Fibroblast of gingiva (primary cell): Measurements from ENCODE around the gene PLXDC2.
A peak's percentile ranks its signal among the peaks of the same experiment; 100 is the strongest.

Source experiments
- DNase-seq: peaks from one replicate; pipeline ENCODE4 v3.0.0-alpha.2; 2011; ENCODE audit warnings: low read depth

The PLXDC2 gene

GRCh38 chr10:20276127-20276979, 460.1 kb downstream of the PLXDC2 start:
- DNase-seq, result peak; percentile 51

DNA sequence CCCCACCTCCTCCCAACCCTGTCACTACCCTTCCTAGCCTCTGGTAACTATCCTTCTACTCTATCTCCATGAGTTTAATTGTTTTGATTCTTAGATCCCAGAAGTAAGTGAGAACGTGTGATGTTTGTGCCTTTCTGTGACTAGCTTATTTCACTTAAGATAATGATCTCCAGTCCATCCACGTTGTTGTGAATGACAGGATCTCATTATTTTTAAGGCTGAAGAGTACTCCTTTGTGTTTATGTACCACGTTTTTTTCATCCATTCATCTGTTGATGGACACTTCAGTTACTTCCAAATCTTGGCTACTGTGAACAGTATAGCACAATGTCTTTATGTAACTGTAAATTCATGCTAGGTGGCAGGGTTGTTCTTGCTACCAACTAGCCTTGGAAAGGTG, 461.6 kb downstream of the PLXDC2 start:
- no peak for DNase-seq

DNA sequence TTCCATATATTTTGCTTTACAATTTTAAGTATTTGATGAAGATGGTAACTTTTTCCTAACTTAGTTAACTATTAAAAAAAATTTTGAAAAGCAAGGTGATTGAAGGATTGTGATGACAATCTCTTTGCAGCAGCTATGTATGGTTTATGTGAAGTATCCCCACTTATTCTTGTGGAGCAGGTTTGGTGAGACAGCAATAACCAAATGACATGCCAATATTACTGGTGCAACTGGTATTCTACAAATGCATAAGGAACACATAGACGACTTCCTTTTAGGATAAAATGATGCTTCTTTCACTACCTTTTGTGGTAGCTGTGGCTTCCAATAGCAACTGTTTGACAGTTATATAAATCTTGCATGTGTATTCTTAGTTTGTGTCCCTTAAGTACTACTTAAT, 465.3 kb downstream of the PLXDC2 start:
- DNase-seq, result no peak

DNA sequence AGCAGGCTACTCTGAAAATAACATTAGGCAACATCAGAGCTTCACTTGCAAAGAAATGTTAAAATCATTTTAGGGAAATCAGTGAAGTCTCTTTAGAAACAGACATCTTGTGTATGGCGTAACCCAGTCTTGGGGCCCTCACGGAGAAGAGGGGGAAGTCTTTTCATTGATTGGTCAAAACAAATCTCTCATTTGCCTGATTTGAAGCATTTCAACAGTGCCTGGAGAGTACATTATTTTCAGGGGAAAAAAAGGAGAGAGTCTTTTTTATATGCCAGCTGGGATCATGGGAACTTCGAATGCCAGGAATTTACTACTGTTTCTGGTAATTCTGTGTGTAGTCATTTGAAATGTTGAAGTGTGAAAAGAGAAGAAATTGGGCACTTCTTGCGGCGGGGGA, 471.4 kb downstream of the PLXDC2 start:
- DNase-seq, result no peak

- no peak for DNase-seq
Measured at GRCh38 chr10:20288060-20288459, 471.8 kb downstream of the PLXDC2 start.

DNA sequence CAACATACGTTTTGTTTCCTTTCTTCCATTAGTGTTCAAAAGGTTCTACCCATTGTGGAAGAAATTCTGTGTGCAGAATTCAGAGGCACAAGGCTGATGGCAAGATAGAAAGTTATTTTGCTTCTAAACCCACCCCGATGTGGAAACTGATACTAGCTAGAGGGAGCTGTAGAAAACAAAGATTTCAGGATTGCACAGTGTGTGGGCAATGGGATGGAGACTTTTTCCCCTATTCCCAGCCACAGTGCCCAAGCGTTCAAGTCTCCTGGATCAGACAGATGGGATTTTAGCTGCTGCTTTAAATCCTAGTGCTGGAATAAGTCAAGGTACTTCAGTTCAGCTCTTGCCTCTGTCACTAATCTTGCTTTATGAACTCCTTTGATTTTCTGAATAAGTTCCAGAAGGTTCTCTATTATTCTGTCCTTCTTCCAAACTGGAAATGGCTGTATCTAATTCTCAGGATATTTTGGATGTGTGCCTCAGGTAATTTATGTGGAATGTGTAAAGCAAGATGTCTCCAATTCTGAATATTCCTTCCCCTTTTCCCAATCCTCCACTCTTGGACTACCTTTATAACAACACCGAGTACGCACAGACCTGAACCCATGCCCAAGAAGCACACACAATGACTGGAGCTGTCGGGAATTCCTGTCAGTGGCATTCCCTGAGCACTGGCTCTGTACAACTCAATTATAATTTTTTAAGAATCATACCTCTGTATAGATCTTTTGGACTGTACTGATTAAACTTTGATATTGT, 473.0 kb downstream of the PLXDC2 start:
- no peak for DNase-seq

- DNase-seq, result no peak
Measured at GRCh38 chr10:20298417-20298816, 482.2 kb downstream of the PLXDC2 start.

- DNase-seq, result peak; percentile 50
Measured at GRCh38 chr10:20299034-20299736, 483.0 kb downstream of the PLXDC2 start.

DNA sequence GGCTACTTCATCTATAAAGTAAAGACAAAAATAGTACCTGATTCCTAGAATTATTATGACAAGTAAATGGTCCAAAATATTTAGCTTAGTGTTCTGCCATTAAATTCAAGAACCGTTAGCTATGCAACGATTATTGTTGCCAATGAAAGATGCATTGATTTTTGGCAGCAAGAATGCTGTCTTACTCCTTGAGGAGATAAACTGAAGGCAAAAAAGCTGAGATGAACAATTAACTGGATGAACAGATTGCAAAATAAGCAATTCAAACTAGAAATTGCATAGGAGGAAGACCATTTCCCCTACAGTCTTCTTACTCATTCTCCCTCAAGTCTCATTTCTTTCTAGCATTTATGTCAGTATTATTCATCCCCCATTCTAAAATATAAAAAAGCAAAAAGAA, 484.5 kb downstream of the PLXDC2 start:
- DNase-seq, result no peak

DNA sequence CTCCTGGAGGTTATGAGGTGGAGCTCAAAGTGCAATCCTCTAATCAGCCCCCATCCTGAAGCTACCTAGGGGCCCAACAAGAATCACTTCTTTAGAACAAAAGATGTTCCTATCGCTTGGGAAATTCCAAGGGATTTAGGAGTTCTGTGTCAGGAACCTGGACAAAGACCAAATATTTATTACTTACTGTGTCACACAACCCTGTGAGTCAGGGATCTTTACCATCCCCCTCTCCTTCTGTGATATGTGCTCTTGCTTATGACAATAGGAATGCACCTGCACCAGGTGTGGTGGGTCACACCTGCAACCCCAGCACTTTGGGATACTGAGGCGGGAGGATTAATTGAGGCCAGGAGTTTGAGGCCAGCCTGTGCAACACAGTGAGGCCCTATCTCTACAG, 485.8 kb downstream of the PLXDC2 start:
- no peak for DNase-seq

- DNase-seq, result no peak
Measured at GRCh38 chr10:20303453-20304152, 487.4 kb downstream of the PLXDC2 start.

- DNase-seq, result no peak
Measured at GRCh38 chr10:20313665-20314064, 497.4 kb downstream of the PLXDC2 start.

GRCh38 chr10:20314431-20314830, 498.2 kb downstream of the PLXDC2 start:
- DNase-seq, result no peak

DNA sequence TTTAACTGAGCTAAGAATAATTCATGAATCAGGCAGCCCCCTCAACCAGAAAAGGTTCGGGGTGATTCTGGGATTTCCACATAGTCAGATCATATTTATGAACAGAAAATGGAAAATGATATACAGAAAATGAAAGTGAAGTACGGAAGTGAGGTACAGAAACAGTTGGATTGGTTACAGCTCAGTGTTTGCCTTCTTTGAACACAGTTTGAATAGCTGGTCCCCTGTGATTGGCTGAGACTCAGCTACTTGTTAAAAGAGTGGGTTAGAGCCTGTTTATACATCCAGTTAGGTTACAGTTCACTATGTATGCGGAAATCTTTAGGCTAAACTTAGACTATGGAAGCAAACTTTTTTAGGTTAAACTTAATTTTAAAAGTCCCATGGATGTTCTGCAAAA, 511.7 kb downstream of the PLXDC2 start:
- DNase-seq, result no peak

DNA sequence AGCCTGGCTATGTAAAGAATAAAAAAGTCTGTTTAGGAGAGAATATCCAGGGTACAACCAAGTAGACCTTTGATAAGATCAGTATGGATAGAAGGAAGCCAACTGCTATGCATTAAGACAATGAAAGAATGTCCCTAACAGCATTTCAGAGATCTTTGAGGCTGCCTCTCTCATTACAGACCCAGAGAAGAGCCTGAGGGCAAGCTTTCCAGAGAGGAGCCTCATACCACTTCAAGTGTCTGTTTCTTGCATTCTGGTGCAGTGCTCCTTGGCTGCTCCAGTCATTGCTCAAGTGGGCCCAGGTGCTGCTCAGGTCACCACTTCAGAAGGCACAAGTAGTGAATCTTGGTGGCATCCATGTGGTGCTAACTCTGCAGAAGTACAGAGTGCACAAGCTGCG, 514.0 kb downstream of the PLXDC2 start:
- DNase-seq, result no peak

- no peak for DNase-seq
Measured at GRCh38 chr10:20334559-20334958, 518.3 kb downstream of the PLXDC2 start.
